ENCODE data around the gene SLC38A1. TPM values are rescaled to one million over a fixed set of nuclear protein-coding genes. Genes with fewer than 3 reads are reported as not detected.
A peak's percentile ranks its signal among the peaks of the same experiment; 100 is the strongest.

SLC38A1 gene
- total RNA-seq, 4 donors from 2014 or later, result 237 to 472 (median 339) TPM

GRCh38 chr12:46263140-46264016 lies 5.5 kb downstream of the SLC38A1 start:
- Histone ChIP-seq H3K4me3 (peak overlapping the region in 2 of 4 donors; percentile 62 to 75), H3K27me3 (no peaks in the 10 kb centered on the region), H3K27ac (peak overlapping the region; percentile 91 to 98 (median 93)), H3K4me1 (peaks cover 22 to 54% of the 10 kb centered on the region in 2 donors), H3K36me3 (no peaks in the 10 kb centered on the region), H3K9me3 (no peaks in the 10 kb centered on the region)
- in situ Hi-C loops (cut with MboI; ENCODE audit: low sequenced_read_pairs in 4 of 4) (no loop called here), intact Hi-C loops (cut with DNase I; ENCODE audit: low total_unique reads) (loop anchor here (5.0 to 10.0 kb wide), 3 partner anchors 51 to 1891 kb away; partner anchors contain the start of gene ASB8)
- no peak for DNase-seq
- TF ChIP-seq CTCF (IDR thresholded peaks at IDR 0.05 in 4 of 5, conservative IDR thresholded peaks at IDR 0.05 in 1 of 5) (peak; percentile 22 to 55 (median 42)), POLR2A (IDR thresholded peaks at IDR 0.05) (no peak)
- ATAC-seq, result no peak

GRCh38 chr12:46261646-46262045 lies 7.2 kb downstream of the SLC38A1 start:
- ATAC-seq, result no peak
- Histone ChIP-seq H3K27ac (peak overlapping the region; percentile 60 to 98 (median 73)), H3K9me3 (no peaks in the 10 kb centered on the region), H3K27me3 (no peaks in the 10 kb centered on the region), H3K4me1 (peaks cover 22 to 54% of the 10 kb centered on the region in 2 donors), H3K4me3 (peak overlapping the region in 2 of 4 donors; percentile 4 to 15), H3K36me3 (no peaks in the 10 kb centered on the region)
- intact Hi-C loops (cut with DNase I; ENCODE audit: low total_unique reads), result loop anchor here (5.0 to 10.0 kb wide), 3 partner anchors 49 to 1893 kb away; partner anchors contain the start of gene ASB8
- in situ Hi-C loops (cut with MboI; ENCODE audit: low sequenced_read_pairs in 4 of 4), result no loop called here
- no peak for DNase-seq
- TF ChIP-seq CTCF (IDR thresholded peaks at IDR 0.05 in 4 of 5, conservative IDR thresholded peaks at IDR 0.05 in 1 of 5) (no peak), POLR2A (IDR thresholded peaks at IDR 0.05) (no peak)

- DNase-seq, result no peak
- Histone ChIP-seq H3K9me3 (no peaks in the 10 kb centered on the region), H3K27me3 (no peaks in the 10 kb centered on the region), H3K4me3 (peak overlapping the region in 2 of 4 donors; percentile 4 to 15), H3K4me1 (peaks cover 22 to 52% of the 10 kb centered on the region in 2 donors), H3K36me3 (no peaks in the 10 kb centered on the region), H3K27ac (peak overlapping the region; percentile 60 to 98 (median 73))
- no peak for ATAC-seq
- no peak for TF ChIP-seq POLR2A (IDR thresholded peaks at IDR 0.05)
- no peak for TF ChIP-seq CTCF (IDR thresholded peaks at IDR 0.05 in 4 of 5, conservative IDR thresholded peaks at IDR 0.05 in 1 of 5)
- in situ Hi-C loops (cut with MboI; ENCODE audit: low sequenced_read_pairs in 4 of 4), result no loop called here
- intact Hi-C loops (cut with DNase I; ENCODE audit: low total_unique reads), result loop anchor here (5.0 to 10.0 kb wide), 3 partner anchors 49 to 1894 kb away; partner anchors contain the start of gene ASB8
Measured at GRCh38 chr12:46260913-46261476, 7.8 kb downstream of the SLC38A1 start.

- in situ Hi-C loops (cut with MboI; ENCODE audit: low sequenced_read_pairs in 4 of 4) (no loop called here), intact Hi-C loops (cut with DNase I; ENCODE audit: low total_unique reads) (loop anchor here (5.0 to 10.0 kb wide), 3 partner anchors 48 to 1894 kb away; partner anchors contain the start of gene ASB8)
- H3K27ac ChIP-seq, result peak overlapping the region; percentile 60 to 98 (median 73)
- H3K27me3 ChIP-seq, result no peaks in the 10 kb centered on the region
- peaks cover 22 to 45% of the 10 kb centered on the region in 2 donors for H3K4me1 ChIP-seq
- peak; percentile 58 to 74 for ATAC-seq
- no peaks in the 10 kb centered on the region for H3K9me3 ChIP-seq
- no peak for TF ChIP-seq CTCF (IDR thresholded peaks at IDR 0.05 in 4 of 5, conservative IDR thresholded peaks at IDR 0.05 in 1 of 5)
- TF ChIP-seq POLR2A (IDR thresholded peaks at IDR 0.05), result peak in 1 of 2 donors; percentile 24
- H3K36me3 ChIP-seq, result no peaks in the 10 kb centered on the region
- H3K4me3 ChIP-seq, result peak overlapping the region in 2 of 4 donors; percentile 4 to 15
- peak in 1 of 2 donors; percentile 42 for DNase-seq
Measured at GRCh38 chr12:46260124-46260912, 8.5 kb downstream of the SLC38A1 start.
